MM.1S (cell line): Measurements from ENCODE around the gene CD79A.

Experiments
- DNase-seq: peaks from one replicate; pipeline ENCODE4 v3.0.0-alpha.2; 2015
- H2AFZ ChIP-seq: fragments of 300-600 bp; sonication (generic); 2 replicates; pipeline ENCODE4 v1.6.0; 2016; ENCODE audit warnings: antibody characterized with exemption, low read length
- H3F3A ChIP-seq: fragments of 300-600 bp; sonication (generic); 2 replicates; pipeline ENCODE4 v1.6.1; 2016; ENCODE audit warnings: mild to moderate bottlenecking, antibody characterized with exemption, low read length, moderate library complexity, mixed read lengths; ENCODE audit not compliant: insufficient read depth
- H3K27ac ChIP-seq: fragments of 300-600 bp; sonication (generic); 2 replicates; pipeline ENCODE4 v1.5.1; 2016; ENCODE audit warnings: mild to moderate bottlenecking, low read length
- H3K27me3 ChIP-seq: fragments of 300-600 bp; sonication (generic); replicated peaks from 2 replicates; pipeline ENCODE4 v1.6.0; 2016; ENCODE audit warnings: low read length; ENCODE audit not compliant: insufficient read depth
- H3K36me3 ChIP-seq: fragments of 300-600 bp; sonication (generic); replicated peaks from 2 replicates; pipeline ENCODE4 v1.6.1; 2016; ENCODE audit warnings: mild to moderate bottlenecking, low read length, mixed read lengths; ENCODE audit not compliant: insufficient read depth
- H3K4me1 ChIP-seq: fragments of 300-600 bp; sonication (generic); 2 replicates; pipeline ENCODE4 v1.6.1; 2016; ENCODE audit warnings: low read length, mixed read lengths
- H3K4me2 ChIP-seq: fragments of 300-600 bp; sonication (generic); 2 replicates; pipeline ENCODE4 v1.6.0; 2016; ENCODE audit warnings: low read depth, low read length
- H3K4me3 ChIP-seq: fragments of 300-600 bp; sonication (generic); 2 replicates; pipeline ENCODE4 v1.5.1; 2016; ENCODE audit warnings: low read length, mixed read lengths
- H3K79me2 ChIP-seq: fragments of 300-600 bp; sonication (generic); 2 replicates; pipeline ENCODE4 v1.6.1; 2016; ENCODE audit warnings: mixed run types, low read length, mixed read lengths
- H3K9ac ChIP-seq: fragments of 300-600 bp; sonication (generic); 2 replicates; pipeline ENCODE4 v1.6.1; 2016; ENCODE audit warnings: low read length, mixed read lengths
- H3K9me2 ChIP-seq: fragments of 300-600 bp; sonication (generic); replicated peaks from 2 replicates; pipeline ENCODE4 v1.6.1; 2016; ENCODE audit warnings: mild to moderate bottlenecking, low read length, mixed read lengths; ENCODE audit not compliant: insufficient read depth
- H3K9me3 ChIP-seq: fragments of 300-600 bp; sonication (generic); replicated peaks from 2 replicates; pipeline ENCODE4 v1.6.1; 2016; ENCODE audit warnings: mild to moderate bottlenecking, low read length, mixed read lengths; ENCODE audit not compliant: insufficient read depth
- H4K20me1 ChIP-seq: fragments of 300-600 bp; sonication (generic); 2 replicates; pipeline ENCODE4 v1.6.1; 2016; ENCODE audit warnings: mild to moderate bottlenecking, low read length, moderate library complexity, mixed read lengths; ENCODE audit not compliant: insufficient read depth
- CTCF ChIP-seq: fragments of 300-600 bp; sonication (generic); IDR thresholded peaks from 2 replicates; pipeline ENCODE4 v1.5.1; 2016; ENCODE audit warnings: antibody characterized with exemption, low read length, mixed read lengths
- EZH2 ChIP-seq: fragments of 300-600 bp; sonication (generic); optimal IDR thresholded peaks from 2 replicates; pipeline ENCODE3; 2017; ENCODE audit warnings: low read depth, mild to moderate bottlenecking, antibody characterized with exemption, low read length, mixed read lengths
- EZH2phosphoT487 ChIP-seq: fragments of 300-600 bp; sonication (generic); IDR thresholded peaks from 2 replicates; pipeline ENCODE4 v1.6.1; 2018; ENCODE audit warnings: antibody characterized with exemption, low read length

Gene CD79A

GRCh38 chr19:41860419-41861115 is 16.5 kb upstream of the CD79A start:
- Histone ChIP-seq H3K9me3 (no peaks in the 10 kb centered on the region), H2AFZ (no peak overlapping the region), H4K20me1 (peaks cover 13% of the 10 kb centered on the region), H3K9me2 (no peaks in the 10 kb centered on the region), H3K4me3 (peak overlapping the region; percentile 97), H3K27ac (peak overlapping the region; percentile 92), H3K27me3 (no peaks in the 10 kb centered on the region), H3K4me2 (peak overlapping the region; percentile 87), H3K9ac (peak overlapping the region; percentile 99), H3K4me1 (peaks cover 45% of the 10 kb centered on the region), H3F3A (peaks cover 26% of the 10 kb centered on the region), H3K36me3 (peaks cover 12% of the 10 kb centered on the region; the same call in 1 of the 2 replicates), H3K79me2 (peaks cover 56% of the 10 kb centered on the region)
- TF ChIP-seq EZH2phosphoT487 (no peak), EZH2 (no peak), CTCF (no peak)
- DNase-seq: peak; percentile 33

- peak overlapping the region; percentile 65; the same call in 1 of the 2 replicates for H3K27ac ChIP-seq
- peaks cover 14% of the 10 kb centered on the region for H4K20me1 ChIP-seq
- H3F3A ChIP-seq: peaks cover 29% of the 10 kb centered on the region
- TF ChIP-seq EZH2phosphoT487 (no peak), EZH2 (no peak), CTCF (no peak)
- H3K9ac ChIP-seq: peak overlapping the region; percentile 99
- no peaks in the 10 kb centered on the region for H3K9me2 ChIP-seq
- H3K4me1 ChIP-seq: peaks cover 47% of the 10 kb centered on the region
- H3K9me3 ChIP-seq: no peaks in the 10 kb centered on the region
- H3K4me2 ChIP-seq: peak overlapping the region; percentile 87
- H3K27me3 ChIP-seq: no peaks in the 10 kb centered on the region
- H2AFZ ChIP-seq: no peak overlapping the region
- peaks cover 12% of the 10 kb centered on the region; the same call in 1 of the 2 replicates for H3K36me3 ChIP-seq
- H3K4me3 ChIP-seq: peak overlapping the region; percentile 97
- DNase-seq: no peak
- H3K79me2 ChIP-seq: peaks cover 60% of the 10 kb centered on the region
These were observed 15.8 kb upstream of the CD79A start for GRCh38 chr19:41861116-41861768.

- Histone ChIP-seq H3K9me3 (no peaks in the 10 kb centered on the region), H3K4me2 (peak overlapping the region; percentile 87), H3K4me3 (peak overlapping the region; percentile 97; the same call in 1 of the 2 replicates), H3K4me1 (peaks cover 50% of the 10 kb centered on the region), H3K36me3 (peaks cover 12% of the 10 kb centered on the region; the same call in 1 of the 2 replicates), H3K27ac (no peak overlapping the region), H3K79me2 (peaks cover 66% of the 10 kb centered on the region), H3F3A (peaks cover 34% of the 10 kb centered on the region), H4K20me1 (peaks cover 18% of the 10 kb centered on the region), H3K27me3 (no peaks in the 10 kb centered on the region), H3K9me2 (no peaks in the 10 kb centered on the region), H2AFZ (no peak overlapping the region), H3K9ac (peak overlapping the region; percentile 99; the same call in 1 of the 2 replicates)
- no peak for DNase-seq
- no peak for TF ChIP-seq EZH2phosphoT487
- TF ChIP-seq CTCF: no peak
- no peak for TF ChIP-seq EZH2
These were observed 15.2 kb upstream of the CD79A start for GRCh38 chr19:41861846-41862245.
